NCI-H446 (cell line): Measurements from ENCODE around the gene SLC25A51.
"Not testable (repeated sequence)": the region's sequence is repeated elsewhere in the genome, so short reads cannot be mapped to it uniquely, and the experiment has no call there.

Experiments
- DNase-seq, 2 experiments: peaks; one replicate each; lab custom pipeline; 2025; lab: John Stamatoyannopoulos, UW

SLC25A51 gene

GRCh38 chr9:37902796-37903646 is 906 bp downstream of the SLC25A51 start:
- DNase-seq: no peak

DNA sequence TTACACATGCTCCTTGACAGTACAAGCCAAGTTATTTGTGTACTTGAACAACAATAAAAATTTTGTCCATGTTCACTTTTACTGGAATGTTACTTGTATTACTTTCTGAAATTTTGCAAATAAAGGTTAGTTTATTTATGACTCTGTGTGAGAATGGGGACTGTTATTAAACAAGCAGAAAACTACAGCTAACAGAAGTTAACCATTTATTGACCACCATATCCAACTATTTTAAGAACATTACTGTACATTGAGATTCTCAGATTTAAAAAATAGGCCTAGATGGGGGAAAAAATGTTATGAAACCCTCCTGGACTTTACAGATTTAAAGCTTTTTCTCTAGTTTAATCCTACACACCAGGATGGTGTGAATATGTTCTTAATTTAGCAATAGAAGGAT is 1.8 kb downstream of the SLC25A51 start:
- DNase-seq: no peak

GRCh38 chr9:37899041-37899440 is 4.9 kb downstream of the SLC25A51 start:
- no peak for DNase-seq

DNA sequence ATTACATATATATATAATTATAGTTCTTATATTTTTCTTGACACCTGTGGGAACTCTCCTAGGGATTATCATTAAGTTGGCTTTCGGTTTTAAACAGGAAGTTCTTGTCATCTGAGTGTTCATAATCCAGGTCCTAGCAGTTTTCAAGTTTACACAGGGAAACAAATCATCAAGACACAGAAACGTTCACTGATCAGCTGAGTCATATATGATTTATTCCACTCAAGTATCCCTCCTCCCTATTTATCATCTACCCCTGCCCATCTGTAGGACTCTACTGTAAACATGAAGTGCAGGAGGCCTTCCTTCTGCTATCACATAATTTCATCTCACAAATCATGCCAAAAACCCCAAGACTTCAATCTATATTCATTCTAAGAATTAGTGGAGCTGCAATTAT is 6.3 kb downstream of the SLC25A51 start:
- DNase-seq: no peak

- DNase-seq: no peak
These were observed 11.9 kb downstream of the SLC25A51 start for GRCh38 chr9:37892063-37892462.

DNA sequence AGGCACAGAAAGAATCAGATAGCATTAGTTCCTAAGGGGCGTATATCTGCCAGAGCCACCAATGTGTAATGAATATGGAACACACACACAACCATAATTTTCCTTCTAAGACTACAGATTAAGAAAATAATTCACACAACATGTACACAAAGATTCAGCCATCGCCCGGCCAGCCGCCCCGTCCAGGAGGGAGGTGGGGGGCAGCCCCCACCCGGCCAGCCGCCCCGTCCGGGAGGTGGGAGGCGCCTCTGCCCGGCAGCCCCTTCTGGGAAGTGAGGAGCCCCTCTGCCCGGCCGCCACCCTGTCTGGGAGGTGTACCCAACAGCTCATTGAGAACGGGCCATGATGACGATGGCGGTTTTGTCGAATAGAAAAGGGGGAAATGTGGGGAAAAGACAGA is 12.9 kb downstream of the SLC25A51 start:
- not testable (repeated sequence) for DNase-seq

GRCh38 chr9:37889536-37889935 is 14.4 kb downstream of the SLC25A51 start:
- DNase-seq: no peak

DNA sequence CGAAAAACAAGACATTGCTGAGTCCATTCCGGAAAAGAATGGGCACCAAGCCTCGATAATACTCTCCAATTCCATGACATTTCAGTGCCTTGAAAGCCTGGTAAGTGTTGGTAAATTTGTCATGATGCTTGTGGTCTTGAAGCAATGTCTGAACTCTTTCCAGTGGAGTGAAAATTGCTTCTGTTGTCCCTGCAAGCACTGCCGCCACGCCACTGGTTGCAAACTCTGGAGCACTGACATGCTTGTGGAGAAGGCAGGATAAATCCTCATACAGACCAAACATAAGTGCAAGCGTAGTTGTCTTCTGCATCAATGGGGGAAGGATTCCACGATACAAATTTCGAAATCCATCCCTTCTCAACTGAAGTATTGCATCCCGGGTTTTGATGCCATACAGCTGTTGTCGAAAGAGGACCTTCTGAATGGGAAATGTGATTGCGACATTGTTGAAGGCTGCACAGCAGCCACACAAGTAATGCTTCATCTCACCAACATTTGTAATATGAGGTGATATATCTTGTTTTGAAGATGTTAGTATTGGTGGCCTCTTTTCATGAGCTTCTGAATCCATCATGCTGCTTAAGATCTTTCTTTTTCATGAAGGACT is 15.8 kb downstream of the SLC25A51 start:
- not testable (repeated sequence) for DNase-seq

DNA sequence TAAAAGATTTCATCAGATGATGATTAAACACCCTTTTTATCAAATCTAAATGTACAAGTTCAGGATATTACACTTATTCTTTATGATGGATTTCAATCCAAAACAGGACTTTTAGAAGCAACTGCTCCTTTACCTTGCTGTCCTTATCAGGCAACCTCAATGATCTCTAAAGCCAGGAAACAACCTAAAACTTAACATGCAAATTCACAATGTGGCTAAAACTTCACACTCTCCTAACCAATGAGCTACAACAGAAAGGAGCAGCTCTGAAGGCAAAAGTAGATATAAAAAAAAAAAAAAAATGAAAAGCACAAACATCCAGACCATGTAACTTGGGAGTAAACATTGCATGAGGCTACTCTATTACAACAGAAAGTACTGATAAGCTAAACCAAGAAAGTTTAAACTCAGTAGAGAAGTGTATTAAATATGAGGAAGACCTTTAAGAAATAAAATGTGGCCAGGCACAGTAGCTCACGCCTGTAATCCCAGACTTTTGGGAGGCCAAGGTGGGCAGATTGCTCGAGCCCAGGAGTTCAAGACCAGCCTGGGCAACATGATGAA is 22.9 kb downstream of the SLC25A51 start:
- DNase-seq: no peak

- DNase-seq: no peak
These were observed 27.6 kb downstream of the SLC25A51 start for GRCh38 chr9:37876376-37876775.

DNA sequence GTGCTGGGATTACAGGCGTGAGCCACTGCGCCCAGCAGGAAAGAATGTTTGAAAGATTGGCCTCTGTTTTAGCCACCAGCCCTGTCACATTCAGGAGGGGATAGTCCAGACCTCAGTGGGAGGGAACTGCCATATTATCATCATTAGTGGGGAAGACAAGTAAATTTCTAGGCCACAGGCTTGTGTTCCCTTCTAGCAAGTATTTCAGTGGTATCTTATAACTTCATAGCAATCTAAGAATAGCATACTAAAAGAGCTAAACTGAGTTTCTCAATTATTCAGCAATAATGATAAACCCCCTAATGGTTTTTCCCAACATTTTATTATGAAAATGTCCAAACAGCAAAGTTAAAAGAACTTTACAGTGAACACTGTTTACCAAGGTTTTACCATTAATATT is 30.0 kb downstream of the SLC25A51 start:
- no peak for DNase-seq

DNA sequence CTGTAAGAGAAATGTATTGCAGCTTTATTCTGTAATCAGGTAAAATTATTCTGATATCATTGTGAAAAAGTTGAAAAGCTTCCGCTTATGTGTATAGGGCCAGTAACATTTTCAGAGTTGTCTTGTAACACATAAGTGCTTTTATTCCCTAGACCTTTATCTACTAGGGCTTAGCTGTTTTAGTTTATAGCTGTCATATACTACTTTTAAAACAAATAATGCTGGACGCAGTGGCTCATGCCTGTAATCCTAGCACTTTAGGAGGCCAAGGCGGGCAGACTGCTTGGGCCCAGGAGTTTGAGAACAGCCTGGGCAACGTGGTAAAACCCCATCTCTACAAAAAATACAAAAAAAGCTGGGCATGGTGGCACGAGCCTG is 33.1 kb downstream of the SLC25A51 start:
- no peak for DNase-seq

DNA sequence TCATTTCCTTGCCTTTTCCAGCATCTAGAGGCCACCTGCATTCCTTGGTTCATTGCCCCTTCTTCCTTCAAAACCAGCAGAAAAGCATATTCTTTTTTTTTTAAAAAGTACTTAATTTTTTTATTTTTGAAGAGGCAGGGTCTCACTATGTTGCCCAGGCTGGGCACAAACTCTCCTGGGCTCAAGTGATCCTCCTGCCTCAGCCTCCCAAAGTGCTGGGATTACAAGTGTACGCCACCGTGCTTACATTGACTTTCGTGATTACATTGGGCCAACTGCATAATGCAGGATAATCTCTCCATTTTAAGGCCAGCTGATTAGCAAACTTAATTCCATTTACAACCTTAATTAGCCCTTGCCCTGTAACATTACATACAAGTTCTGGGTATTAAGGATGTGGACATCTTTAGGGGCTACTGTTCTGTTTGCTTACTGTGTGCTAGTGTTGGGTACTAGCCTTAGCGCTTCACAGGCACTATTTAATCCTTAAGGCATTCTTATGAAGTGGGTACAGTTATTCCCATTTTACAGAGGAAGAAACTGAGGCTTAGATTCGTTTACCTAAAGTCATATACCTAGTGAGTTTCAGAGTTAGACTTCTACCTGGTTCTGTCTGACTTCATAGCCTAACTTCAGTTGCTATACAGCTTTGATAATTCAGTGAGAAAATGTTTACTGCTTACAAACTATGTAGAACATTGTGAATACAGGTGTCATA is 33.7 kb downstream of the SLC25A51 start:
- no peak for DNase-seq

DNA sequence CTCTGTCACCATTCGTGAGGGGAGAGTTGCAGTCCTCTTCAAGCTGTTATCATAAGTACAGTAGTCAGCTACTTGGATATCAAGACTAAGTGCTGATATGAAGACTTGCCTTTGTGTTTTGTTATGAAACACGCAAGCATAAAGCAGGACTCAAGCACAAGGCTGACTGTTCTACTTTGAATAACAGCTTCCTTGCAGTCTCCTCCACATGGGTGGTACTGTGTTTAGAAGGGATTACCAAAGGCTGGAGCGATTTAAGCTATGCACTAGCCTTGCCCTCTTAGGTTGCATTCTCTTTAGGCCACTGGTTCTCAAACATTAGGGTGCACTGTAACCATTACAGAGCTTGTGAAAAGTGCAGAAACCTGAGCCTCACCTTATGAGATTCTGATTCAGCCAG is 41.4 kb downstream of the SLC25A51 start:
- DNase-seq: no peak

DNA sequence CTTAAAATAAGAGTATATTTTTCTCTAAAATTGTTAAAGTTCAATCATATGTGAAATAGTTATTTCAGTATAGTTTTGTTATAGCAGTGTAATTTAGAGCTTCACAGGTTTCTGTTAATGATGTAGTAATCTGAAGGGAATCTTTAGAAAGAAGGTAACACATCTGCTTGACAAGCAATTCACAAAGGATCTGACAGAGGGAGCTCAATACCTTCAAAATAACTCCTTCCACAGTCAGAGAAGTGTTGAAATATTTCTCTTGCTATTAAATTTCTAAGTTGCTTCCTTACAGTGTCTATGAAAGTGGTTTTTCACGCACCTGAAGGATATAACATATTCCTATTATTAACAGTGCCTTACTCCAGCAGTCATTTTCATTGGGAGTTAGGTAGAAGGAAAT is 44.9 kb downstream of the SLC25A51 start:
- no peak for DNase-seq

- no peak for DNase-seq
These were observed 47.4 kb downstream of the SLC25A51 start for GRCh38 chr9:37856551-37856950.

GRCh38 chr9:37852222-37852621 is 51.7 kb downstream of the SLC25A51 start:
- DNase-seq: no peak

DNA sequence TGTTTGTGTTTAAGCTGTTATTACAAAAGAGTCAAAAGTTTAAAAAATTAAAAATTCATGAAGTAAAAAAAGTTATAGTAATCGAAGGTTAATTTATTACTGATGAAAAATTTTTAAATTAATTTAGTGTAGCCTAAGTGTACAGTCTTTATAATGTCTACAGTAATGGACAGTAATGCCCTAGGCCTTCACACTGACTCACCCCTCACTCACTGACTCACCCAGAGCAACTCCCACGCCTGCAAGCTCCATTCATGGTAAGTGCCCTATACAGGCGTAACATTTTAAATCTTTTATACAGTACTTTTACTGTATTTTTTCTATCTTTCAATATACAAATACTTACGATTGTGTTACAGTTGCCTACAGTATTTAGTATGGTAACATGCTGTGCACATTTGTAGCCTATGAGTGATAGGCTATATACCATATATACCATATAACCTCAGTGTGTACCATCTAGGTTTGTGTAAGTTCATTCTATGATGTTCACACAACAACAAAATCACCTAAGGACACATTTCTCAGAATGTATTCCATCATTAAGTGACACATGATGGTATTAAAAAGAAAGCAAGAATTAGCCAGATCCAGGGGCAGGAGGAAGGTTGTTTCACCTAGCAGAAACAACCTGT is 63.2 kb downstream of the SLC25A51 start:
- DNase-seq: no peak

DNA sequence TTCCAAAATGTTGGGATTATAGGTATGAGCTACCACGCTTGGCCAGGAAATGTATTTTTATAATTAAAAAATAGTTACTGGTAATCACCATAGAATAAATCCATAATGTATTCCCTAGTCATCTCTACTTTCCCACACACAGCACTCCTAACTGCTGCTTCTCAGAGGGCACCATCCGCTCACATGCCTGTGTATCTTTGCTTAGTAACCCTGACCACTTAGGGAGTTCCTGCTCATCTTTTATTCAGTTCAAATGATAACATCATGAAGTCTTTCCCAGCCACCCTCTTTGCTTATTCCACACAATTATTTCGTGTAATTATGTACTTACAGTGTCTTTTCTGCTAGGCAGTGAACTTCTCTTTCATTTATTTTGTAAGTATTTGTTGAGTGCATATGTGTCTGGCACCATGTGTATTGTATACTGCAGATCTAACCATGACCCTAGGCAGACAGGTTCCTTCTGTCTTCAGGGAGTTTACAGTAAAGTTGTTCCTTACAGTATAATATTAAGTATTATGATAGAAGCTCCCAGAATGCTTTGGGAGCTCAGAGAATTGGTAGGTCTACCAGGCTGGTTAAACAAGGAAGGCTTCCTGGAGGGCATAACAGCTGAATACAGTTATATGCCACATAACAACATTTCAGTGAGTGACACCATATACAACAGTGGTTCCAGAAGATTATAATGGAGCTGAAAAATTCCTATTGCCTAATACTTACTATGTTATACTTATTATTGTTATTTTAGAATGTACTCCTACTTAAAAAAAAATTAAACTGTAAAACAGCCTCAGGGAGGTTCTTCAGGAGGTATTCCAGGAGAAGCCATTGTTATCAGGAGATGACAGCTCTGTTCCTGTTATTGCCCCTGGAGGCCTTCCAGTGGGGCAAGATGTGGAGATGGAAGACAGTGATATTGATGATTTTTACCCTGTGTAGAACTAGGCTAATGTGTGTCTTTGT is 64.1 kb downstream of the SLC25A51 start:
- no peak for DNase-seq
